Measurements from ENCODE around the gene OLFML1. TPM values are rescaled to one million over a fixed set of nuclear protein-coding genes. Genes with fewer than 3 reads are reported as not detected.
A peak's percentile ranks its signal among the peaks of the same experiment; 100 is the strongest.

The OLFML1 gene
- total RNA-seq, 2 experiments from 2014 or later: not detected

DNA sequence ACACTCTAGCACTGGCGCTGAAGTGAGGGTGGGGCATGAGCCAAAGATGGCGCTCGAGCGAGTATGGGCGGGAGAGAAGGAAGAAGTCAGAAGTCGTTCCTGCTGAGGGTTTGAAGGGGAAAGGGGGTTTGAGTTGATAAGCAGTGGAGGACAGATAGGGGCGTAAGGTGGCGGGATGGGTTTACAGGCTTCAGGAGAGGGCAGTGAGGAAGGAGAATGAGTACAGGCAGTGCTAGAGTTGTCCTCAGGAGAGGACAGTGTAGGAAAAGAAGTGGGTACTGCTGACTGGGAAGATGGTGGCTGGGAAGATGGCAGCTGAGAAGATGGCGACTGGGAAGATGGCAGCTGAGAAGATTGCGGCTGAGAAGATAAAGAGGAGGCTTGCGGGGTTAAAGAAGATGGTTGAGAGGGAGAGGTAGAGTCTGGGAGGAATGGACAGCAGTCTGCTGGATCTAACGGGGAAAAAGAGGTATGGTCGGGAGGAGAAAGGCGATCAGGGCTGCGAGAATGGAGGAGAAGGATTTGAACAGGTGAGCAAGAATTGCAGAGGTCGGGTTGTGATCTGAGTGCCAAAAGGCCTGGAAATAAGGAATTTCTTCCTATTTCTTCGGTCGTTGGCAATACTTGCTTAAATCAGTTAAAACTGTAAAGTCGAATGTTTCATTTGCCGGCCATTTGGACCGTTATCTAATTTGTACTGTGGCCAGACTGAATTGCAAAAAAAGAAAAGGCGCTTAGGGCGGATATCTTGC lies 33.7 kb downstream of the OLFML1 start:
- Histone ChIP-seq H4K20me1 (ENCODE audit: insufficient read depth, low read length) (peaks cover 10% of the 10 kb centered on the region; the same call in 1 of the 2 replicates), H3K9me2 (ENCODE audit: insufficient read depth, low read length) (no peaks in the 10 kb centered on the region), H3K36me3 (ENCODE audit: insufficient read depth, low read length) (peaks cover 18% of the 10 kb centered on the region; the same call in 1 of the 2 replicates), H3K27ac (ENCODE audit: low read depth, low read length, poor library complexity, severe bottlenecking) (peak overlapping the region; percentile 97), H3K4me3 (ENCODE audit: low read depth, low read length, poor library complexity, severe bottlenecking) (peak overlapping the region; percentile 55), H3K79me2 (ENCODE audit: insufficient read depth, low read depth, low read length) (peaks cover 99% of the 10 kb centered on the region), H3K9me3 (ENCODE audit: low read length) (no peaks in the 10 kb centered on the region), H2AFZ (ENCODE audit: low read length) (no peak overlapping the region), H3K4me2 (ENCODE audit: low read length) (peak overlapping the region; percentile 87), H3K4me1 (ENCODE audit: insufficient read depth, low read length, poor library complexity, severe bottlenecking) (peaks cover 88% of the 10 kb centered on the region)
- DNase-seq (ENCODE audit: low spot score): no peak
- intact Hi-C loops (cut with micrococcal nuclease; ENCODE audit: unreplicated experiment): loop anchor here (10.0 kb wide), 2 partner anchors 1124 to 1166 kb away; partner anchors contain the start of genes RPL27A, SMPD1 and TRIM66
- TF ChIP-seq, protein P1, sequence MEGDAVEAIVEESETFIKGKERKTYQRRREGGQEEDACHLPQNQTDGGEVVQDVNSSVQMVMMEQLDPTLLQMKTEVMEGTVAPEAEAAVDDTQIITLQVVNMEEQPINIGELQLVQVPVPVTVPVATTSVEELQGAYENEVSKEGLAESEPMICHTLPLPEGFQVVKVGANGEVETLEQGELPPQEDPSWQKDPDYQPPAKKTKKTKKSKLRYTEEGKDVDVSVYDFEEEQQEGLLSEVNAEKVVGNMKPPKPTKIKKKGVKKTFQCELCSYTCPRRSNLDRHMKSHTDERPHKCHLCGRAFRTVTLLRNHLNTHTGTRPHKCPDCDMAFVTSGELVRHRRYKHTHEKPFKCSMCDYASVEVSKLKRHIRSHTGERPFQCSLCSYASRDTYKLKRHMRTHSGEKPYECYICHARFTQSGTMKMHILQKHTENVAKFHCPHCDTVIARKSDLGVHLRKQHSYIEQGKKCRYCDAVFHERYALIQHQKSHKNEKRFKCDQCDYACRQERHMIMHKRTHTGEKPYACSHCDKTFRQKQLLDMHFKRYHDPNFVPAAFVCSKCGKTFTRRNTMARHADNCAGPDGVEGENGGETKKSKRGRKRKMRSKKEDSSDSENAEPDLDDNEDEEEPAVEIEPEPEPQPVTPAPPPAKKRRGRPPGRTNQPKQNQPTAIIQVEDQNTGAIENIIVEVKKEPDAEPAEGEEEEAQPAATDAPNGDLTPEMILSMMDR (conservative IDR thresholded peaks at IDR 0.05; ENCODE audit: low read length): no peak
- TF ChIP-seq EZH2phosphoT487 (IDR thresholded peaks at IDR 0.05; ENCODE audit: borderline replicate concordance, low read depth, low read length): no peak
- ChIA-PET CTCF (ENCODE audit: unreplicated experiment) (no interaction called here), POLR2A (interaction anchor here (0.7 to 1.3 kb wide), 2 partner anchors 28 to 59 kb away, joined by 3 read pairs; no protein-coding TSS in a partner anchor)
- BruUV-seq (replicated peaks): no TSS peak

DNA sequence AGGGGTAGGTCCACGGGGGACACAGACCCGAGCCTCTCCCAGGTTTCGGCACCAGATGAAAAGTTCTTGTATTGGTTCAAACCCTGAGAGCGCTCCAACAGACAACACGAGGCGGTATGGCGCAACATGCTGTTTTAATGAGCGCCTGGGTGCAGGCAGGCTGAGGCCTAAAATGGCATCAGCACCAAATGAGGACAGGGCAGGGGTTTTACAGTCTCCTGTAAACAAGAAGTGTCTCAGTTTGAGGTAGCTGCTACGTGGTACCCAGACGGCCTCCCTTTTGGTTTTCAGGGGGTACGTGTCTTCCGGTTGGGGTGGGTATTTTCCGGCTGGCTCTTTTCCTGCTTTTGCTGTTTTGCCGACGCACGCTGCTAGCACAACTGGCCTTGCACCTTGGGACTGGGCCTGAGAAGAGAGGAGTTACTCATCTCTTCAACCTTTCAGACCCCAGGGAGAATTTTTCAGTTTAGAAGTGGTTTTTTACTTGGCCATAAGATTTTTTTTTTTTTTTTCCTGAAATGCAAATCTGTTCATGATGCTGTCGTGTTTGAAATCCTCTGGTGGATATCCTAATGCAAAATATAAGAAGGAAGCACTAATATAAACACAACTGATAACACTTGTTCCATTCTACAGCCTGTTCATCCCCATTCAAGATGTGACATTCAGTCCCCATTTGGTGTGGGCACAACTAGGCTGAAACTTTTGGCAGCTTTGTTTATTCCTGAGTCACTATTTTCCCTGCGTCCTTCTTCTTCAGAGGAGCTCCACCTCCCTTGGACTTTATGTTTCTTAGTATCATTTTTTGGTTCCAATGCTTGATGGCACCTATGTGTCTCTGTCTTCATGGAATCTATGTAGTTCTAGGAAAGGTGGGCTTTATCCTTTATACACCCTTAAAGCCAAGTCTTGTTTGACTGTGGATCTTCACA lies 35.0 kb downstream of the OLFML1 start:
- H4K20me1 ChIP-seq (ENCODE audit: insufficient read depth, low read length): peaks cover 22% of the 10 kb centered on the region; the same call in 1 of the 2 replicates
- no peak overlapping the region for H2AFZ ChIP-seq (ENCODE audit: low read length)
- DNase-seq (ENCODE audit: low spot score): peak; percentile 70
- BruUV-seq (replicated peaks): TSS peak; percentile 48
- peak overlapping the region; percentile 87 for H3K4me2 ChIP-seq (ENCODE audit: low read length)
- H3K79me2 ChIP-seq (ENCODE audit: insufficient read depth, low read depth, low read length): peaks cover 99% of the 10 kb centered on the region
- no peaks in the 10 kb centered on the region for H3K9me2 ChIP-seq (ENCODE audit: insufficient read depth, low read length)
- H3K9me3 ChIP-seq (ENCODE audit: low read length): no peaks in the 10 kb centered on the region
- H3K36me3 ChIP-seq (ENCODE audit: insufficient read depth, low read length): peaks cover 29% of the 10 kb centered on the region; the same call in 1 of the 2 replicates
- POLR2A ChIA-PET: interaction anchor here (0.7 to 3.3 kb wide), 11 partner anchors 8 to 82 kb away, joined by 3 to 19 read pairs (median 3); no protein-coding TSS in a partner anchor
- peaks cover 100% of the 10 kb centered on the region for H3K4me1 ChIP-seq (ENCODE audit: insufficient read depth, low read length, poor library complexity, severe bottlenecking)
- intact Hi-C loops (cut with micrococcal nuclease; ENCODE audit: unreplicated experiment): no loop called here
- TF ChIP-seq, protein P1 (conservative IDR thresholded peaks at IDR 0.05; ENCODE audit: low read length): no peak
- no peak for TF ChIP-seq EZH2phosphoT487 (IDR thresholded peaks at IDR 0.05; ENCODE audit: borderline replicate concordance, low read depth, low read length)
- CTCF ChIA-PET (ENCODE audit: unreplicated experiment): interaction anchor here (1.1 to 1.6 kb wide), 2 partner anchors 10 to 14 kb away, joined by 6 read pairs; no protein-coding TSS in a partner anchor
- peak overlapping the region; percentile 55 for H3K4me3 ChIP-seq (ENCODE audit: low read depth, low read length, poor library complexity, severe bottlenecking)
- H3K27ac ChIP-seq (ENCODE audit: low read depth, low read length, poor library complexity, severe bottlenecking): peak overlapping the region; percentile 97
